Measurements from ENCODE around the gene CASZ1.

- TF ChIP-seq CTCF (IDR thresholded peaks at IDR 0.05) (no peak), POLR2A (IDR thresholded peaks at IDR 0.05) (no peak), POLR2AphosphoS5 (IDR thresholded peaks at IDR 0.05) (no peak)
Observed at GRCh38 chr1:10685808-10686403, 110.5 kb downstream of the CASZ1 start.
